COLO668 (cell line): ENCODE results near the gene PFKP.
"Not testable (repeated sequence)": the region's sequence is repeated elsewhere in the genome, so short reads cannot be mapped to it uniquely, and the experiment has no call there.

Experiments used
- DNase-seq: peaks from one replicate; lab custom pipeline; 2025; ENCODE audit not compliant: unreplicated experiment; lab: John Stamatoyannopoulos, UW

The PFKP gene

DNA sequence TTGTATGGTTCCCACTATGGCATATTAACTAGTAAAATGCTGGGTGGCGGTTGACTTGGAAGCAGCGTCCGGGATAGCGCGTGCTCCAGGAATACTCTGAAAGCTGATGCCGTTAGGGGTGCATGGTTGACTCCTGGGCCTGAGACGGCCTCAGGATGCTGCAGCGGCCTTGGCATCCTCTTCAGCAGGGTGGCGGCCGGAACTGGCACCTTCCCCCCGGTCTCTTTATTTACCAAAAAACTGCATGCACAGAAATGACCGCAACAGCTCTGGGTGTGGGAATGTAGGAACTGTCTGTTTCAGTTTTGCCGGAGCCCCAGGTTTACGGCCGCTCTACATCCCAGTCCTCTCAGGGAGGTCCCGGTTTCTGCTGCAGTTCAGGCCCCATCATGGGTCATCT is 28.8 kb downstream of the PFKP start:
- DNase-seq = no peak

DNA sequence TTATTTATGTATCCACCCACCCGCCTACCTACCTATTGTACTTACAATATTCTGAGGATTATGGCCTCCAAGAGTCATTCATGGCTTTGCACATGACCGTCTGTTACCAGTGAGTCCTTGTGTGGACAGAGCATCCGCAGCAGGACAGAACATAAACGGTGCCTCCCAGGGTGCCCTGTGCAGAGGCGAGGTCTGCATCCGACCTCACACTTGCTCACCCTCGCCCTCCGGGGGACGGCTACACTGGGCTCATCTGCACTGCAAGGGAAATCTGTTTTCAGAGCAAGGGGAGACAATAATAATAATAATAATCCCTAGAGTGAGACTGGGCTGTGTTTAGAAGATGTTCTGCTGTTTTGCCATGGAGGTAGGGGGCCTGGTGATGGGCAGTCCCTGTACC is 29.8 kb downstream of the PFKP start:
- no peak for DNase-seq

GRCh38 chr10:3098689-3099088 is 31.3 kb downstream of the PFKP start:
- no peak for DNase-seq

- no peak for DNase-seq
These were observed 32.1 kb downstream of the PFKP start for GRCh38 chr10:3099291-3100092.

DNA sequence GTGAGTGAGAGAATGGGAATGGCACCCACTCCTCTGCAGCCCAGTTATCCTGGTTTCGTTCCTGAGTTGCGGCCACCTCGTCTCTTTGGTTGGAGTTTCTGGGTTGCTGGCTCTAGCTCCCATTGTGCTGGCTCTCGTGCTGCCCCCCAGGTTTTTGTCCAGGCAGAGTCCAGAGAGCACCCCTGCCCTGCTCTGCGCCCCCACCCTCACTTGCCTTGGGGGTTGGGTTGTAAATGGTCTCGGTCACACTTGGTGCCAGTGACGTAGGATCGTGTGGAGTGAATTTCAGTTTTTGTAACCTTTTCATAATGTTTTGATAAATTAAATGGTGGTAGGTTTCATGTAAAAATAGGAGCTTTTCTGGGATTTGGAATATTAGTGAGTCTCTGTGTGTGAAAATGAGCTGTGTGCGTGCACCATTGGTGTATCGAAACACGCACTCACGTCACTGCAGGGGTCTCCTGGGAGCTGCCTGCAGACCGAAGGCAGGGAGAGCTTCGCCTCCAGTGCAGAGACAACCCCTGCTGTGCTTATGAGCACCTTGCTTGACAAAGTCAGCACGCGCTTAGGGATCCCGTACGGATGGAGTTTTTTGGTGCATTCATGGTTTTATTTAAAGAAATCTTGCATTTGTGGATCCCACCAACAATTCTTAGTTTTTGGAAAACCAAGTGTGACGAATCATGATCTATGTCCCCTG is 32.9 kb downstream of the PFKP start:
- DNase-seq = no peak

DNA sequence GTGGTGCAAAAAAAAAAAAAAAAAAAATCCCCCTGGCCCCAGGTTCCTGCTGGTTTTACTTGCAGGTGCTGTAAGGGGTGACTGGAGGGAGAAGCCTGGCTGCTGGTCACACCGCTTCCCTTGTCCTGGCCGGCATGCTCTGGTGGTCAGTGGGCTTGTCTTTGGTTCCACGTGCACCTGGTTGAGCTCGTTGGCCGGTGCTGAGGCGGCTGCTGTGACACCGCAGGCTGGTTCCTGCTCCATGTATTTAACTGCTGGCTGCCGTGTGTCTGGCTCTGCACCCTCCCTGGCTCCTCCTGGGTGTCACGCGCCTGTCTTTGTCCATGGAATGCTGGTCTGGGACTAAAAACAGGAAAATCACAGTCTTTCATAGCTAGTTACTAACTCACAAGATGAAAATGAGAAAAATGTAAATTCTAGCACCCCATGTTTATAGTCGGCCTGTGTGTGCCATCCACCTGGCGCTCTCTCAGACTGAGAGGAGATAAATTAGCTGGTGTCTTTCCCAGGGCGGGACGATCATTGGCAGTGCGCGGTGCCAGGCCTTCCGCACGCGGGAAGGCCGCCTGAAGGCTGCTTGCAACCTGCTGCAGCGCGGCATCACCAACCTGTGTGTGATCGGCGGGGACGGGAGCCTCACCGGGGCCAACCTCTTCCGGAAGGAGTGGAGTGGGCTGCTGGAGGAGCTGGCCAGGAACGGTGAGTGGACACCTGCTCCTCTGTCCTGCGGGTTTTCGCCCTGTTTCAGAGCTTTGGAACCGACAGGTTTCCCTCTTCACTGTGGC is 33.7 kb downstream of the PFKP start:
- DNase-seq = no peak

DNA sequence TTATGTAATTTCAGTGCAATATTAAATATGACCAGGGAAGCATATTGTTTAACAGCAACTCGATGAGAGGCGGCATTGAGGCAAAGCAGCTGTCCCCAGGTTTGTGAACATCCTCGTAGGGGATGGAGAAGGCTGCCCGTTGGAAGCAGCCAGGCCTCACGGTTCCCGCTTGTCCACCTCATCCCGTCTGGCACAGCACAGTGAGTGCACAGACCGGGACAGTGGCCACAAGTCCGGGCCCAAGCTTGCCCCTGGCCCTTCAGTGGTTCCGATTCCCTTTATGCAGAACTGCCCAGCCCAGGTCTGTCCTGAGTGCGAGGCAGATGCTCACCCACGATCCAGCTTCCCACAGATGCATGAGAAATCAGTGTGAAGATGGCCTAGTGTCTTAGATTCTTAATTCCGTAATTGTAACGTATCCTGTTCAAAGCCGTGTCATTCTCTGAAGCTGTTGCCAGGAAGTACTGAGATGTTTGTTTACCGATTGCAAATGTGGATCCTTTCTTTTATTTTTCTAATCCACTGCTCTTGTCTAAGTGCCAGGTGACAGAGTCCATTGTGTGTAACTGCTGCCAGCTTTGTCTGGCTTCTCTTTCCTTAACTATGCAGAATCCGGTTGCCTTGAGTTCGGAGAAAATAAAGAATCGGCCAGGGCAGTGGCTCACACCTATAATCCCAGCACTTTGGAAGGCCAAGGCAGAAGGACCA is 35.5 kb downstream of the PFKP start:
- DNase-seq = peak; percentile 13

DNA sequence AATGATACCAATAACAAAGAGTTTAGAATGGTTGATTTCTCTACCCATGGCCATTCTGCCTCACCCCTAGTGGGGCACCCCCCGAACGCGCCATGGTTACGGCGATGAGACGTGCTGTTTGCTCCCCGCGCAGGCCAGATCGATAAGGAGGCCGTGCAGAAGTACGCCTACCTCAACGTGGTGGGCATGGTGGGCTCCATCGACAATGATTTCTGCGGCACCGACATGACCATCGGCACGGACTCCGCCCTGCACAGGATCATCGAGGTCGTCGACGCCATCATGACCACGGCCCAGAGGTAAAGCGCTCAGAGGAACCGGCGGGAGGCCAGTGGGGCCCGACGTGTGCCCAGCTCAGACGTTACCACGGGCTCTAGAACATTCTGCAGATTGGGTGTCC is 36.3 kb downstream of the PFKP start:
- no peak for DNase-seq

DNA sequence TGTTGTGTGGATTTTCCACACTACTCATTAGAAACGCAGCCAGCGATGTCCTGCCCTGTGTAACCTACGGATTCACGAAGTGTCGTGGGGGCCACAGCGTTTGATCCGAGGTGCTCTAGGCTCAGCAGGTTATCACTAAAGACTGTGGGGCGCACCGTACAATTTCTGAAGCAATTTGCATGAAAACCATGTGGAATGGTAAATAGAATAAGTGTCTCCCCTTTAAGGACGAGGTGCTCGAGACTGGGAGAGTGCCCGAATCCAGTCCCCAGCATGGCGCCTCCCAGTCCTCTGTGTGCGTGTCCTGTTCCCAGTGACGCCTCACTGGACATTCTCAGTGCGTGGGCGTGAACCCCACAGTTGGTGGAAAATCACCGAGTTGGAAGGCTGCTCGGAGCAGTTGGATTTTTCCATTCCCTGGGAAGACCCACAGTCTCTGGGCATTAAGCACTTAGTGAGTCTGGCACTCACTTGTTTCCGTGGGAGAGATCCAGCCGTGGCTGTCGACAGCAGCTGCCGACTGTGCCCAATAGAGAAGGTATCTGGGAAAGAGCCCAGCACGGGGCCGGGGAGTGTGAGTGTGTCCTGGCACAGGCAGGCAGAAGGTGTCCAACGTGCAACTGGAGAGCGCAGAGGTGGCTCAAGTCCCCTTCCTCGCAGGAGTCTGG is 37.0 kb downstream of the PFKP start:
- no peak for DNase-seq

DNA sequence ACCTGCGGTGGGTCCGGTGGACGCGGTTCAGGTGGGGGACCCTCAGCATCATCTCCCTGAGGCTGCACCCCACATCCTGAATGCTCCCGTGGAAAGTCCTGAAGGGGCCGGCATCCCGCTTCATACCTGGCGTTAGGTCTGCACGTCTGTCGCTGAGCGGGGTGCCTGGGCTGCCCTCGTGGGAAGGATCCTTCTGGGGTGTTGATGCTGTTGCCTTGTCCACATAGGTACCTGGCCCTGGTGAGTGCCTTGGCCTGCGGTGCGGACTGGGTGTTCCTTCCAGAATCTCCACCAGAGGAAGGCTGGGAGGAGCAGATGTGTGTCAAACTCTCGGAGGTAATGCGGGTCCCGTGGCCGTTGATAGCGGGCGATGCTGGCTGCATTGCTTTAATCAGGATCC is 37.8 kb downstream of the PFKP start:
- no peak for DNase-seq

DNA sequence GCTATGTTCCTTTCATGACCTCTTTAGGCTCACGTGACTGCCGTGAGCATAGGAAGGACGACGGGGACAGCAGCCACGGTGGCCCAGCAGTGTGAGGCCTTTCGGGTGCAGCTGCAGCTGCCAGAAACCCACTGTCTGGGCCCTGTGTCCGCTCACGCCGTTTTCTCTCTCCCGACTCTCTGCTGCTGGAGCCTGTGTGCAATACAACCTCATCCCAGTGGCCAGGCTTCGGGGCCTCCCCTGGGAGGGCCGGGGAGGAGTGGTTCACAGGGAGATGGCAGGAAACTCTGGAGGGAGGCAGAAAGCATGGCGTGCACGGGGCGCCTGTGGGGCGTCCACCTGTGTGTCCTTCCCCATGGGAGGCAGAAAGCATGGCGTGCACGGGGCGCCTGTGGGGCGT is 38.6 kb downstream of the PFKP start:
- DNase-seq = no peak

- DNase-seq = not testable (repeated sequence)
These were observed 39.0 kb downstream of the PFKP start for GRCh38 chr10:3106328-3106727.

DNA sequence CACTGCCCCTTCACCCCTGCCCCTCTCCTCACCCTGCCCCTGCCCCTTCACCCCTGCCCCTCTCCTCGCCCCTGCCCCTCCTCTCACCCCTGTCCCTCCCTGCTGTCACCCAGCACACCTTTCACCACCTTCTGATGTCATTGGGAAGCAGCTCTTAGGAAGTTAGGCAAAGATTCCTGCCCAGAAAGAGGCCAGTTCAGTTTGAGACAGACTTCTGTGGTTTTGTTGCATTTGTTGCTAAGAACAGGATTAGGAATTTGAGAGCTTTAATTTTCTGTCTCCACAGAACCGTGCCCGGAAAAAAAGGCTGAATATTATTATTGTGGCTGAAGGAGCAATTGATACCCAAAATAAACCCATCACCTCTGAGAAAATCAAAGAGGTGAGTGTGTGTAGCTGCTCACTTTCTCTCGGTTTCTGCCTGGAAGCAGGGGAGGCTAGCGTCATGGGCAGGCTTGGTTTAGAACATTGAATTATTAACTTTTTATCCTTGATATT is 39.6 kb downstream of the PFKP start:
- DNase-seq = no peak

- no peak for DNase-seq
These were observed 40.1 kb downstream of the PFKP start for GRCh38 chr10:3107426-3107961.

DNA sequence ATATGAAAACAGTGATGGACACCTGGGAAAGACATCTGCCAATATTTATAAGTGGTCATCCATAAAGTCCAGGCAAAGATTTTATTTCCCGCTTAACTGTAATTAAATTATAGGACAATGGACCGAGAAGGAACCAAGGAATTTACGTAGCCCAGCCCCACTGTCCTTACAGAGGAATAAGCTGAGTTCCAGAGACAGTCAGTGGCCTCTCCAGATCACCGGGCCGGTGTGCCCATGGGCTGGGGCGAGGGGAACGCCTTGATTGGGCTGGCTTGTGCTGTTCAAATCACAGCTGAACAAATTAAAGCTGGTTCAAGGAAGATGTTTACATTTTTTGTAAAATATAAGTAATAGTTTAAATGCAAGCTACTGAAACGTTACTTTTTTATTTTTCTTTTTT is 40.7 kb downstream of the PFKP start:
- no peak for DNase-seq

DNA sequence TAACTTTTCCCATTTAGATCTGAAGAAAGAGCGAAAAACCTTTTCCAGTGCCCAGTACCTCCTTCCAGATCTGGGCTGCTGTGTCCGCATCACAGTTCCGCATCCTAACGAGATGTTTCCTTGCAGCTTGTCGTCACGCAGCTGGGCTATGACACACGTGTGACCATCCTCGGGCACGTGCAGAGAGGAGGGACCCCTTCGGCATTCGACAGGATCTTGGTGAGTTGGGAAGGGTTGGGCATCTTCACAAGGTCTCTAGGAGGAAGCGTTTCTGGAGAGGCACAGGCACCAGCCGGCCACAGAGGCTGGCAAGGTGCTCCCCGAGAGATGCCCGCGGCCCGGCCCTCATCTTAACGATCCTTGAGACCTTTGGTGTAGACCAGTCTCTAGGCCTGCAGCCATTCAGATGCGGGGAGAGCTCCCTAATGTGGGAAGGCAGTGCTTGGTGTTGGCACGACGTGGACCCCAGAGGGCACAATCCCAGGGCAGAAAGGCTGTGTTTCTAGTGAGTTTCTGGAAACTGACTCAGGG is 41.3 kb downstream of the PFKP start:
- no peak for DNase-seq

GRCh38 chr10:3109196-3109595 is 41.8 kb downstream of the PFKP start:
- DNase-seq = no peak

- no peak for DNase-seq
These were observed 42.3 kb downstream of the PFKP start for GRCh38 chr10:3109633-3110032.

DNA sequence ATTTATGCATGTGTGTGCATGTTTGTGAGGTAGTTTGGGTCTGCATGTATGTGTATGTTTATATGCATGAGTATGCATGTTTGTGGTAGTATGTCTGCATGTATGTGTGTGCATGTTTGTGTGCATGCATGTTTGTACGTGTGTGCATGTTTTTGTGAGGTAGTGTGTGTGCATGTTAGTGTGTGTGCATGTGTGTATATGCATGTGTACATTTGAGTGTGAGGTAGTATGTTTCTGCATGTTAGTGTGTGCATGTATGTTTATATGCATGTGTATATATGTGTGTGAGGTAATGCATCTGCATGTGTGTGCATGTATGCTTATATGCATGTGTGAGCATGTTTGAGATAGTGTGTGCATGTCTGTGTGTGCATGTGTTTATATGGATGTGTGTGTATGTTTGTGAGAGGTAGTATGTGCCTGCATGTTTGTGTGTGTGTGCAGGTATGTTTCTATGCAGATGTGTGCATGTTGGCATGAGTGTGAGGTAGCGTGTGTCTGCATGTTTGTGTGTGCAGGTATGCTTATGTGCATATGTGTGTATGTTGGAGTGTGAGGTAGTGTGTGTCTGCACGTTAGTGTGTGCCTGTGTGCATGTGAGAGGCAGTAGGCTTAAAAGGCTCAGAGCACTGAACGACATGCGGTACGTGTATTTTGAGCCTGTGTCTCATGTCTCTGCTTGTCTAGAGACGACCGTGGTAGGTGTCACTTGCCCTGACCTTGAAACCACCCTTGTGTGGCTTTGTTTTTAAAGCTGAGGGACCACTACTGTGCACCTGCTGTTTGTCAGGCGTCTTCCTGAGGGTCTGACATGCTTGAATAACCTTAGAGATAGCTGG is 43.7 kb downstream of the PFKP start:
- no peak for DNase-seq
